PFSK-1 (cell line): Measurements from ENCODE around the gene C17orf107.

ENCODE experiments used
- FOXP2 ChIP-seq: optimal IDR thresholded peaks from 2 replicates; pipeline ENCODE3; 2011; ENCODE audit warnings: borderline replicate concordance, control low read depth, inconsistent platforms; ENCODE audit not compliant: insufficient read depth; ENCODE audit errors: extremely low read length, extremely low read depth
- POLR2AphosphoS5 ChIP-seq: IDR thresholded peaks from 2 replicates; pipeline ENCODE4 v1.6.1; 2012; ENCODE audit warnings: low read depth, mild to moderate bottlenecking, control low read depth, low read length, moderate library complexity
- SIN3A ChIP-seq: IDR thresholded peaks from 2 replicates; pipeline ENCODE4 v1.6.1; 2012; ENCODE audit warnings: mild to moderate bottlenecking, low read length, moderate library complexity, borderline replicate concordance; ENCODE audit not compliant: insufficient read depth
- TAF1 ChIP-seq: IDR thresholded peaks from 2 replicates; pipeline ENCODE4 v1.6.1; 2012; ENCODE audit warnings: low read length, control low read depth, borderline replicate concordance; ENCODE audit not compliant: insufficient read depth
- TF ChIP-seq, protein P1 (sequence below), 2 experiments: IDR thresholded peaks; 2 replicates each; pipeline versions ENCODE4 v1.6.1 to v1.8.0; 2011 to 2012; ENCODE audit warnings: low read depth in 2 of 2, low read length in 2 of 2, control low read depth in 1 of 2, inconsistent platforms in 1 of 2, mild to moderate bottlenecking in 1 of 2, moderate library complexity in 1 of 2; ENCODE audit not compliant: insufficient read depth in 1 of 2

The C17orf107 gene

DNA sequence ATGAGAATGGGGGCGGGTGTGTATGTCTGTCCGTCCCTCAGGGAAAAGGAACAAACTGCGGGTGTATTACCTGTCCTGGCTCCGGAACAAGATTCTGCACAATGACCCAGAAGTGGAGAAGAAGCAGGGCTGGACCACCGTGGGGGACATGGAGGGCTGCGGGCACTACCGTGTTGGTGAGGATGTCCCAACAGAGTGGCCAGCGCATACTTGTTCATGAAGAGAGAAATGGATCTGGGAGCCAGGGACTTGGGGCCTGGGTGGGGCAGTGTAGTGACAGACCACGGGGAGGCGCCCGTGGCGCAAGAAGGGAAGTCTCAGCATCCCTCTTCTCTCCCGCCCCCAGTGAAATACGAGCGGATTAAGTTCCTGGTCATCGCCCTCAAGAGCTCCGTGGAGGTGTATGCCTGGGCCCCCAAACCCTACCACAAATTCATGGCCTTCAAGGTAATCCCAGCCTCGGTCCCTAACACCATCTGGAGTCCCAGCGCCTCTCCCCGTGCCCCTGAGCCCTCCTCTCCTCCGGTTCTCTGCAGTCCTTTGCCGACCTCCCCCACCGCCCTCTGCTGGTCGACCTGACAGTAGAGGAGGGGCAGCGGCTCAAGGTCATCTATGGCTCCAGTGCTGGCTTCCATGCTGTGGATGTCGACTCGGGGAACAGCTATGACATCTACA lies 3.5 kb upstream of the C17orf107 start:
- no peak for TF ChIP-seq POLR2AphosphoS5
- no peak for TF ChIP-seq TAF1
- TF ChIP-seq, protein P1, sequence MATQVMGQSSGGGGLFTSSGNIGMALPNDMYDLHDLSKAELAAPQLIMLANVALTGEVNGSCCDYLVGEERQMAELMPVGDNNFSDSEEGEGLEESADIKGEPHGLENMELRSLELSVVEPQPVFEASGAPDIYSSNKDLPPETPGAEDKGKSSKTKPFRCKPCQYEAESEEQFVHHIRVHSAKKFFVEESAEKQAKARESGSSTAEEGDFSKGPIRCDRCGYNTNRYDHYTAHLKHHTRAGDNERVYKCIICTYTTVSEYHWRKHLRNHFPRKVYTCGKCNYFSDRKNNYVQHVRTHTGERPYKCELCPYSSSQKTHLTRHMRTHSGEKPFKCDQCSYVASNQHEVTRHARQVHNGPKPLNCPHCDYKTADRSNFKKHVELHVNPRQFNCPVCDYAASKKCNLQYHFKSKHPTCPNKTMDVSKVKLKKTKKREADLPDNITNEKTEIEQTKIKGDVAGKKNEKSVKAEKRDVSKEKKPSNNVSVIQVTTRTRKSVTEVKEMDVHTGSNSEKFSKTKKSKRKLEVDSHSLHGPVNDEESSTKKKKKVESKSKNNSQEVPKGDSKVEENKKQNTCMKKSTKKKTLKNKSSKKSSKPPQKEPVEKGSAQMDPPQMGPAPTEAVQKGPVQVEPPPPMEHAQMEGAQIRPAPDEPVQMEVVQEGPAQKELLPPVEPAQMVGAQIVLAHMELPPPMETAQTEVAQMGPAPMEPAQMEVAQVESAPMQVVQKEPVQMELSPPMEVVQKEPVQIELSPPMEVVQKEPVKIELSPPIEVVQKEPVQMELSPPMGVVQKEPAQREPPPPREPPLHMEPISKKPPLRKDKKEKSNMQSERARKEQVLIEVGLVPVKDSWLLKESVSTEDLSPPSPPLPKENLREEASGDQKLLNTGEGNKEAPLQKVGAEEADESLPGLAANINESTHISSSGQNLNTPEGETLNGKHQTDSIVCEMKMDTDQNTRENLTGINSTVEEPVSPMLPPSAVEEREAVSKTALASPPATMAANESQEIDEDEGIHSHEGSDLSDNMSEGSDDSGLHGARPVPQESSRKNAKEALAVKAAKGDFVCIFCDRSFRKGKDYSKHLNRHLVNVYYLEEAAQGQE (IDR thresholded peaks at IDR 0.05; ENCODE audit: insufficient read depth in 1 of 2, low read depth in 2 of 2, low read length in 2 of 2), result no peak
- no peak for TF ChIP-seq SIN3A
- TF ChIP-seq FOXP2, result no peak

- no peak for TF ChIP-seq FOXP2
These were observed 2.8 kb upstream of the C17orf107 start for GRCh38 chr17:4896332-4897197.

DNA sequence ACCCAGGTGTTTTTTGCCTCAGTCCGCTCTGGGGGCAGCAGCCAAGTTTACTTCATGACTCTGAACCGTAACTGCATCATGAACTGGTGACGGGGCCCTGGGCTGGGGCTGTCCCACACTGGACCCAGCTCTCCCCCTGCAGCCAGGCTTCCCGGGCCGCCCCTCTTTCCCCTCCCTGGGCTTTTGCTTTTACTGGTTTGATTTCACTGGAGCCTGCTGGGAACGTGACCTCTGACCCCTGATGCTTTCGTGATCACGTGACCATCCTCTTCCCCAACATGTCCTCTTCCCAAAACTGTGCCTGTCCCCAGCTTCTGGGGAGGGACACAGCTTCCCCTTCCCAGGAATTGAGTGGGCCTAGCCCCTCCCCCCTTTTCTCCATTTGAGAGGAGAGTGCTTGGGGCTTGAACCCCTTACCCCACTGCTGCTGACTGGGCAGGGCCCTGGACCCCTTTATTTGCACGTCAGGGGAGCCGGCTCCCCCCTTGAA lies 2.1 kb upstream of the C17orf107 start:
- no peak for TF ChIP-seq SIN3A

DNA sequence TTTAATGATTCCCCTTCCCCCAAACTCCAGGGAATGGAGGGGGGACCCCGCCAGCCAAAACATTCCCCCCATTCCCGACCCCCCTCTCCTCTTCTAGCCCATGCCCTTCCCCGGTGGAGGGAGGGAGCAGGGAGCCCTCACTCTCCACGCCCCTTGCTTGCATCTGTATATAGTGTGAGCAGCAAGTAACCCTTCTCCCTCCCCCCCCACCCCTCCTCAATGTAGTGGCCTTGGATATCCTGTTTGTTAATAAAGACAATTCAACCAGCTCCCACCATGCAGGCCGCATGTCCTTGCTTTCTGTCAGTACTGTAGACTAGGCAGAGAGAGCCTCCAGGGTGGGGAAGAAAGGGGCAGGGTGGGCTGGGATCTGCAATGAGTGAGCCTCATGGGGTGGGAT lies 1.6 kb upstream of the C17orf107 start:
- TF ChIP-seq SIN3A, result no peak
- no peak for TF ChIP-seq POLR2AphosphoS5
- TF ChIP-seq FOXP2, result no peak
- TF ChIP-seq TAF1, result no peak
- TF ChIP-seq, protein P1 (IDR thresholded peaks at IDR 0.05; ENCODE audit: insufficient read depth in 1 of 2, low read depth in 2 of 2, low read length in 2 of 2), result no peak

- TF ChIP-seq SIN3A (no peak), TAF1 (no peak), FOXP2 (no peak), POLR2AphosphoS5 (no peak)
- TF ChIP-seq, protein P1 (IDR thresholded peaks at IDR 0.05; ENCODE audit: insufficient read depth in 1 of 2, low read depth in 2 of 2, low read length in 2 of 2), result no peak
These were observed 985 bp upstream of the C17orf107 start for GRCh38 chr17:4898351-4898750.

- TF ChIP-seq POLR2AphosphoS5 (no peak), SIN3A (no peak), TAF1 (no peak), FOXP2 (no peak)
- TF ChIP-seq, protein P1 (IDR thresholded peaks at IDR 0.05; ENCODE audit: insufficient read depth in 1 of 2, low read depth in 2 of 2, low read length in 2 of 2), result no peak
These were observed 409 bp upstream of the C17orf107 start for GRCh38 chr17:4898927-4899326.
